Measurements from ENCODE around the gene CELF2. TPM values are rescaled to one million over a fixed set of nuclear protein-coding genes. Genes with fewer than 3 reads are reported as not detected.

The CELF2 gene
- total and polyA plus RNA-seq, 2 of the 4 experiments (the other 2 are of a cell fraction): 3.5 to 6.6 TPM

DNA sequence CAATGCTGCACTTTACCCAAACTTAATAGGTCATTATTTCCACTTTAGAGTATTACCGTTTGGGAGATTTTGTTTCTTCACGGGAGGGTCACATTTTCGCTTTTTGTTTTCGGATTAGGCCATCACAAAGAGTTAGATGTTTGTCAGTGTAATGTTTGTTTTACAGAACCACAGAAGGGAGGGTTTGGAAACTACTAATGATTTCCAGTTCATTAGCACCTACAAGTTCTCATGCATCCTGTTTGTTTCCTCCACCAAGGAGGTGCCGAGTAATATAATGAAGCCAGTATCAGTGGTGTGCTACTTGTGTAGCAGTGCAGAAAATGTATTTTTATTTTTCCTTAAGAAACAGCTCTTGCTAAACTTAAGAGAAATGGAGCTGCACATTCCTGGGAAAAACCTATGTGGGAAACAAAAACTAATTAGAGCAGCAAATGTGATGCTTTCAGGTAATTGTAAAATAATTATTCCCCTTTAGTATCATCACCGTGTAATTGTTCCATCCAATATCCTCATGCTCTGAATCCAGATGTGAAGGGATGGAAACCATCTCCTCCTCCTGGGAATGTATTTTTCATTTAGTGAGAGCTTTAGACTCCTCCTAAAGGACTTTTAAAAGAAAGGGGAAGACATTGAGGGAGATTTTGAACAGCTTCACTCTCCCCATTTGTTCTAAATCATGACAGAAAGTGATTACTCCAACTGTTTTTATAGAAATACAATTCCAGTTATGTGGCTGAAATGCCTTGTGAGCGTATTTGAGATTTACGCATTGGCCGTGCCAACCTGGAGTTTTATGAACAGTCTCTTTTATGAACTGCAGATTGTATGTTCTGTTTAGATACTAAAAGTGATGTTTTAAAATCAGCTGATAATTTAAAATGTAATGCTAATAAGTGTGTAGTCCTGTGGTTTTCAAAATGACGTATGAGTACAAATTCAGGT is 5.6 kb downstream of the CELF2 start:
- BruUV-seq (replicated peaks): no TSS peak
- H2BK15ac ChIP-seq (ENCODE audit: low read depth, low read length): no peak overlapping the region
- CTCF ChIA-PET: no interaction called here

More for the DNA sequence above, 5.6 kb downstream of the CELF2 start:
- Histone ChIP-seq H3K18ac (ENCODE audit: low read depth, low read length) (no peak overlapping the region), H2BK120ac (ENCODE audit: low read depth, low read length) (no peak overlapping the region), H4K91ac (ENCODE audit: insufficient read depth, low read depth, low read length) (no peak overlapping the region), H3K79me1 (ENCODE audit: low read depth in 1 of 2, low read length in 2 of 2) (no peaks in the 10 kb centered on the region), H3K36me3 (ENCODE audit: control insufficient read depth, insufficient read depth, low read length) (no peaks in the 10 kb centered on the region), H3K9me3 (ENCODE audit: control insufficient read depth, insufficient read depth, low read length) (no peaks in the 10 kb centered on the region), H2AFZ (replicated peaks; ENCODE audit: low read length, poor library complexity) (no peak overlapping the region), H3K27ac (ENCODE audit: insufficient read depth, low read length) (no peak overlapping the region), H3K23ac (ENCODE audit: low read depth, low read length) (no peak overlapping the region), H3K14ac (replicated peaks; ENCODE audit: low read depth, low read length) (no peak overlapping the region), H4K20me1 (ENCODE audit: insufficient read depth, low read length) (no peaks in the 10 kb centered on the region), H3K4me1 (ENCODE audit: control insufficient read depth, insufficient read depth, low read length) (no peaks in the 10 kb centered on the region), H3K9ac (ENCODE audit: low read depth, low read length) (no peak overlapping the region), H3K4ac (ENCODE audit: low read depth, low read length) (no peak overlapping the region), H3K4me2 (ENCODE audit: low read depth, low read length) (no peak overlapping the region), H4K5ac (ENCODE audit: low read depth, low read length) (no peak overlapping the region), H2BK5ac (ENCODE audit: low read depth, low read length, poor library complexity, severe bottlenecking) (no peak overlapping the region), H2AK9ac (replicated peaks; ENCODE audit: low read depth, low read length, poor library complexity) (no peak overlapping the region), H3K27me3 (ENCODE audit: control insufficient read depth, insufficient read depth, low read length) (peaks cover 17% of the 10 kb centered on the region), H2AK5ac (ENCODE audit: low read depth, low read length) (no peak overlapping the region), H3K56ac (ENCODE audit: extremely low read depth, insufficient read depth, low read length) (no peak overlapping the region), H3K4me3 (ENCODE audit: insufficient read depth, low read depth, low read length) (no peak overlapping the region), H3K9me1 (ENCODE audit: insufficient read depth, low read length) (no peaks in the 10 kb centered on the region), H2BK20ac (ENCODE audit: low read depth, low read length) (no peak overlapping the region), H4K8ac (ENCODE audit: low read depth in 2 of 2, low read length in 2 of 2) (no peak overlapping the region)
- in situ Hi-C loops (cut with MboI; ENCODE audit: low sequenced_read_pairs) (no loop called here), dilution Hi-C loops (cut with HindIII; ENCODE audit: low sequenced_read_pairs, unreplicated experiment) (no loop called here), intact Hi-C loops (cut with micrococcal nuclease) (no loop called here)
- TF ChIP-seq POLR2A (IDR thresholded peaks at IDR 0.05; ENCODE audit: low read depth, low read length) (no peak), SMC3 (IDR thresholded peaks at IDR 0.05; ENCODE audit: low read depth, low read length) (no peak), CHD1 (IDR thresholded peaks at IDR 0.05; ENCODE audit: low read depth, low read length) (no peak), RAD21 (IDR thresholded peaks at IDR 0.05; ENCODE audit: low read length) (no peak), RFX5 (IDR thresholded peaks at IDR 0.05; ENCODE audit: low read depth, low read length) (no peak), CEBPB (IDR thresholded peaks at IDR 0.05; ENCODE audit: low read depth, low read length) (no peak), MAFK (IDR thresholded peaks at IDR 0.05; ENCODE audit: low read depth, low read length) (no peak)
- TF ChIP-seq, protein P1, sequence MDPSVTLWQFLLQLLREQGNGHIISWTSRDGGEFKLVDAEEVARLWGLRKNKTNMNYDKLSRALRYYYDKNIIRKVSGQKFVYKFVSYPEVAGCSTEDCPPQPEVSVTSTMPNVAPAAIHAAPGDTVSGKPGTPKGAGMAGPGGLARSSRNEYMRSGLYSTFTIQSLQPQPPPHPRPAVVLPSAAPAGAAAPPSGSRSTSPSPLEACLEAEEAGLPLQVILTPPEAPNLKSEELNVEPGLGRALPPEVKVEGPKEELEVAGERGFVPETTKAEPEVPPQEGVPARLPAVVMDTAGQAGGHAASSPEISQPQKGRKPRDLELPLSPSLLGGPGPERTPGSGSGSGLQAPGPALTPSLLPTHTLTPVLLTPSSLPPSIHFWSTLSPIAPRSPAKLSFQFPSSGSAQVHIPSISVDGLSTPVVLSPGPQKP (IDR thresholded peaks at IDR 0.05; ENCODE audit: borderline replicate concordance, low read depth, low read length): no peak
- TF ChIP-seq, protein P2, sequence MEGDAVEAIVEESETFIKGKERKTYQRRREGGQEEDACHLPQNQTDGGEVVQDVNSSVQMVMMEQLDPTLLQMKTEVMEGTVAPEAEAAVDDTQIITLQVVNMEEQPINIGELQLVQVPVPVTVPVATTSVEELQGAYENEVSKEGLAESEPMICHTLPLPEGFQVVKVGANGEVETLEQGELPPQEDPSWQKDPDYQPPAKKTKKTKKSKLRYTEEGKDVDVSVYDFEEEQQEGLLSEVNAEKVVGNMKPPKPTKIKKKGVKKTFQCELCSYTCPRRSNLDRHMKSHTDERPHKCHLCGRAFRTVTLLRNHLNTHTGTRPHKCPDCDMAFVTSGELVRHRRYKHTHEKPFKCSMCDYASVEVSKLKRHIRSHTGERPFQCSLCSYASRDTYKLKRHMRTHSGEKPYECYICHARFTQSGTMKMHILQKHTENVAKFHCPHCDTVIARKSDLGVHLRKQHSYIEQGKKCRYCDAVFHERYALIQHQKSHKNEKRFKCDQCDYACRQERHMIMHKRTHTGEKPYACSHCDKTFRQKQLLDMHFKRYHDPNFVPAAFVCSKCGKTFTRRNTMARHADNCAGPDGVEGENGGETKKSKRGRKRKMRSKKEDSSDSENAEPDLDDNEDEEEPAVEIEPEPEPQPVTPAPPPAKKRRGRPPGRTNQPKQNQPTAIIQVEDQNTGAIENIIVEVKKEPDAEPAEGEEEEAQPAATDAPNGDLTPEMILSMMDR (conservative IDR thresholded peaks at IDR 0.05; ENCODE audit: low read depth, low read length): no peak
- TF ChIP-seq, protein P3, sequence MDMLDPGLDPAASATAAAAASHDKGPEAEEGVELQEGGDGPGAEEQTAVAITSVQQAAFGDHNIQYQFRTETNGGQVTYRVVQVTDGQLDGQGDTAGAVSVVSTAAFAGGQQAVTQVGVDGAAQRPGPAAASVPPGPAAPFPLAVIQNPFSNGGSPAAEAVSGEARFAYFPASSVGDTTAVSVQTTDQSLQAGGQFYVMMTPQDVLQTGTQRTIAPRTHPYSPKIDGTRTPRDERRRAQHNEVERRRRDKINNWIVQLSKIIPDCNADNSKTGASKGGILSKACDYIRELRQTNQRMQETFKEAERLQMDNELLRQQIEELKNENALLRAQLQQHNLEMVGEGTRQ (IDR thresholded peaks at IDR 0.05; ENCODE audit: low read depth, low read length): no peak
- POLR2A ChIA-PET (ENCODE audit: unreplicated experiment): no interaction called here
- ATAC-seq (ENCODE audit: low read depth) (no peak), DNase-seq (no peak)
- 100% methylated on average over 3 of the region's 10 CpGs; no CpG with 5 or more reads in 1 of the 2 experiments for WGBS, 2 experiments (ENCODE audit: extremely low coverage in 2 of 2, insufficient read length in 1 of 2)
